ENCODE measurements around the gene GK.

GK gene

DNA sequence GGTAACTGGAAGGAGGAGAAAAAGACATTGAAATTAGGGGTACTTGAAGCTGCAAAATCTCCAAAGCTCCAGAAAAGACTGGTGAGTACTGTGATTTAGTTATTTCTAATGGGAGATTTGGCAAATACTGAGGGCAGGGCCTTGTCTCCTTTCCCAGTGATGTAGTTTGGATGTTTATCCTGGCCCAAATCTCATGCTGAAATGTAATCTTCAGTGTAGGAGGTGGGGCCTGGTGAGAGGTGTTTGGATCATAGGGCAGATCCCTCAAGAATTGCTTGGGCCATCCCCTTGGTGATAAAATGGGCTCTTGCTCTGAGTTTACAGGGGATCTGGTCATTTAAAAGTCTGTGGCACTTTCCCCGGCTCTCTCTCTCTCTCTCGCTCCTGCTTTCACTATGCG, 33.1 kb upstream of the GK start:
- no peak for DNase-seq
- no peak overlapping the region for H3K27ac ChIP-seq (ENCODE audit: low read length)
- TF ChIP-seq EZH2 (optimal IDR thresholded peaks at IDR 0.05; ENCODE audit: low read depth, low read length) (no peak), EZH2phosphoT487 (IDR thresholded peaks at IDR 0.05; ENCODE audit: low read length) (no peak)
- TF ChIP-seq, protein P1, sequence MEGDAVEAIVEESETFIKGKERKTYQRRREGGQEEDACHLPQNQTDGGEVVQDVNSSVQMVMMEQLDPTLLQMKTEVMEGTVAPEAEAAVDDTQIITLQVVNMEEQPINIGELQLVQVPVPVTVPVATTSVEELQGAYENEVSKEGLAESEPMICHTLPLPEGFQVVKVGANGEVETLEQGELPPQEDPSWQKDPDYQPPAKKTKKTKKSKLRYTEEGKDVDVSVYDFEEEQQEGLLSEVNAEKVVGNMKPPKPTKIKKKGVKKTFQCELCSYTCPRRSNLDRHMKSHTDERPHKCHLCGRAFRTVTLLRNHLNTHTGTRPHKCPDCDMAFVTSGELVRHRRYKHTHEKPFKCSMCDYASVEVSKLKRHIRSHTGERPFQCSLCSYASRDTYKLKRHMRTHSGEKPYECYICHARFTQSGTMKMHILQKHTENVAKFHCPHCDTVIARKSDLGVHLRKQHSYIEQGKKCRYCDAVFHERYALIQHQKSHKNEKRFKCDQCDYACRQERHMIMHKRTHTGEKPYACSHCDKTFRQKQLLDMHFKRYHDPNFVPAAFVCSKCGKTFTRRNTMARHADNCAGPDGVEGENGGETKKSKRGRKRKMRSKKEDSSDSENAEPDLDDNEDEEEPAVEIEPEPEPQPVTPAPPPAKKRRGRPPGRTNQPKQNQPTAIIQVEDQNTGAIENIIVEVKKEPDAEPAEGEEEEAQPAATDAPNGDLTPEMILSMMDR (IDR thresholded peaks at IDR 0.05; ENCODE audit: low read length): no peak
- no peak overlapping the region for H2AFZ ChIP-seq (ENCODE audit: low read length)
- no peaks in the 10 kb centered on the region for H3K4me1 ChIP-seq (ENCODE audit: low read length)
- no peaks in the 10 kb centered on the region for H3K9me2 ChIP-seq (replicated peaks; ENCODE audit: insufficient read depth, low read length)
- H3K4me3 ChIP-seq (ENCODE audit: low read length): no peak overlapping the region
- no peaks in the 10 kb centered on the region for H3K79me2 ChIP-seq (ENCODE audit: low read length)
- no peak overlapping the region for H3K9ac ChIP-seq (ENCODE audit: low read length)
- no peak overlapping the region for H3K4me2 ChIP-seq (ENCODE audit: low read depth, low read length)
- no peaks in the 10 kb centered on the region for H3F3A ChIP-seq (ENCODE audit: insufficient read depth, low read length)
- H3K9me3 ChIP-seq (replicated peaks; ENCODE audit: insufficient read depth, low read length): no peaks in the 10 kb centered on the region
- H3K27me3 ChIP-seq (replicated peaks; ENCODE audit: insufficient read depth, low read length): no peaks in the 10 kb centered on the region
- H4K20me1 ChIP-seq (ENCODE audit: insufficient read depth, low read length): no peaks in the 10 kb centered on the region
- H3K36me3 ChIP-seq (replicated peaks; ENCODE audit: insufficient read depth, low read length): no peaks in the 10 kb centered on the region

DNA sequence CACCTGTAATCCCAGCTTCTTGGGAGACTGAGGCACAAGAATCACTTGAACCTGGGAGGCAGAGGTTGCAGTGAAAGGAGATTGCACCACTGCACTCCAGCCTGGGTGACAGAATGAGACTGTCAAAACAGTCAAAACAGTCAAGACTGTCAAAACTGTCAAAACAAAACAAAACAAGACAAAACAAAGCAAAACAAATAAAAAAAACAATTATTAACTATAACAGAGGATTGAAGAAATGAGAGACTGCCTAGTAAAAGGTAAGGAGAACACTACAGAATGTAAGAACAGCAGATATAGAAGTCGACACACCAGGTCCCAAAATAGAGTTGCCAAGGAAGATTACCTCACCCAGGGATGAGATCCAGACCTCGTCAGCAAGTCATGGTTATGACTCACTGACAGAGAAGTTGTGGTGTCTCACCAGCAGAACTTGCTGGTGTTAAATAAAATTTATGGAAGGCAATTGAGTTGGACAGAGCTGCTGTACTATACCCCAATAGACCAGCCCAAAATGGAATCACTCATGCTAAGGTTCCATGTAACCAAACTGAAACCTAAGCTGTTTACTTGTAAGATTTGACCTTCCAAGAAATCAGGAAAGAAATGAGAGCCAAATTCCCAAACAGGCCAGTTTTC, 32.1 kb upstream of the GK start:
- TF ChIP-seq, protein P1 (IDR thresholded peaks at IDR 0.05; ENCODE audit: low read length): no peak
- no peak for TF ChIP-seq EZH2 (optimal IDR thresholded peaks at IDR 0.05; ENCODE audit: low read depth, low read length)
- no peak for TF ChIP-seq EZH2phosphoT487 (IDR thresholded peaks at IDR 0.05; ENCODE audit: low read length)
- H4K20me1 ChIP-seq (ENCODE audit: insufficient read depth, low read length): no peaks in the 10 kb centered on the region
- H3K9me3 ChIP-seq (replicated peaks; ENCODE audit: insufficient read depth, low read length): no peaks in the 10 kb centered on the region
- no peak overlapping the region for H3K27ac ChIP-seq (ENCODE audit: low read length)
- no peaks in the 10 kb centered on the region for H3K36me3 ChIP-seq (replicated peaks; ENCODE audit: insufficient read depth, low read length)
- H3F3A ChIP-seq (ENCODE audit: insufficient read depth, low read length): no peaks in the 10 kb centered on the region
- H3K4me3 ChIP-seq (ENCODE audit: low read length): no peak overlapping the region
- H3K27me3 ChIP-seq (replicated peaks; ENCODE audit: insufficient read depth, low read length): no peaks in the 10 kb centered on the region
- H3K9ac ChIP-seq (ENCODE audit: low read length): no peak overlapping the region
- no peaks in the 10 kb centered on the region for H3K79me2 ChIP-seq (ENCODE audit: low read length)
- no peak for DNase-seq
- no peaks in the 10 kb centered on the region for H3K4me1 ChIP-seq (ENCODE audit: low read length)
- no peak overlapping the region for H2AFZ ChIP-seq (ENCODE audit: low read length)
- H3K9me2 ChIP-seq (replicated peaks; ENCODE audit: insufficient read depth, low read length): no peaks in the 10 kb centered on the region
- H3K4me2 ChIP-seq (ENCODE audit: low read depth, low read length): no peak overlapping the region

DNA sequence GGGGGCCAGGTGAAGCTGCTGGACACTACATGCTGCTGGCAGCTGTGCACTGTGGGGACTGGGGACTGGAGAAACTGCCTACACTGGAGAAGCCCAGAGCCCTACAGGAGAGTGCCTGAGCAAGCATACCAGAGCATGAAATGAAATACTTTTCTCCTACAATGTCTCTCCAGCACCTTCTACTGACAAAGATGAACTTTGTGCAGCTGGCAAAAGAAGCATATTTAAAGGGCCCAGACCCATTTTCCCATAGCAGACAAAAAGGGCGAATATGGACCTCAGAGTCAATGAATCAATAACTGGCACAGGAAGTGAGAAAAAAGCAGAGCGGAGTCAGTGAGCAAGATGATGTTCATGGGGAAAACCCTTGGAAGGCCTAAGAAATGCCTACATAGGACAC, 30.9 kb upstream of the GK start:
- no peaks in the 10 kb centered on the region for H3F3A ChIP-seq (ENCODE audit: insufficient read depth, low read length)
- H3K27ac ChIP-seq (ENCODE audit: low read length): no peak overlapping the region
- H3K4me3 ChIP-seq (ENCODE audit: low read length): no peak overlapping the region
- TF ChIP-seq, protein P1 (IDR thresholded peaks at IDR 0.05; ENCODE audit: low read length): no peak
- TF ChIP-seq EZH2 (optimal IDR thresholded peaks at IDR 0.05; ENCODE audit: low read depth, low read length) (no peak), EZH2phosphoT487 (IDR thresholded peaks at IDR 0.05; ENCODE audit: low read length) (no peak)
- no peaks in the 10 kb centered on the region for H3K9me3 ChIP-seq (replicated peaks; ENCODE audit: insufficient read depth, low read length)
- H3K36me3 ChIP-seq (replicated peaks; ENCODE audit: insufficient read depth, low read length): no peaks in the 10 kb centered on the region
- H3K9ac ChIP-seq (ENCODE audit: low read length): no peak overlapping the region
- H3K4me2 ChIP-seq (ENCODE audit: low read depth, low read length): no peak overlapping the region
- no peak for DNase-seq
- no peaks in the 10 kb centered on the region for H4K20me1 ChIP-seq (ENCODE audit: insufficient read depth, low read length)
- H3K9me2 ChIP-seq (replicated peaks; ENCODE audit: insufficient read depth, low read length): no peaks in the 10 kb centered on the region
- H2AFZ ChIP-seq (ENCODE audit: low read length): no peak overlapping the region
- H3K79me2 ChIP-seq (ENCODE audit: low read length): no peaks in the 10 kb centered on the region
- H3K27me3 ChIP-seq (replicated peaks; ENCODE audit: insufficient read depth, low read length): no peaks in the 10 kb centered on the region
- H3K4me1 ChIP-seq (ENCODE audit: low read length): no peaks in the 10 kb centered on the region
